NCI-H2081 treated with DMSO at 0.1 percent for 48 hours (cell line): Measurements from ENCODE around the gene RTL1.

Experiments used
- DNase-seq: peaks from one replicate; lab custom pipeline; 2025; lab: John Stamatoyannopoulos, UW

RTL1 gene

GRCh38 chr14:100866666-100867630, 36.6 kb downstream of the RTL1 start:
- no peak for DNase-seq

GRCh38 chr14:100865682-100866591, 37.6 kb downstream of the RTL1 start:
- no peak for DNase-seq

DNA sequence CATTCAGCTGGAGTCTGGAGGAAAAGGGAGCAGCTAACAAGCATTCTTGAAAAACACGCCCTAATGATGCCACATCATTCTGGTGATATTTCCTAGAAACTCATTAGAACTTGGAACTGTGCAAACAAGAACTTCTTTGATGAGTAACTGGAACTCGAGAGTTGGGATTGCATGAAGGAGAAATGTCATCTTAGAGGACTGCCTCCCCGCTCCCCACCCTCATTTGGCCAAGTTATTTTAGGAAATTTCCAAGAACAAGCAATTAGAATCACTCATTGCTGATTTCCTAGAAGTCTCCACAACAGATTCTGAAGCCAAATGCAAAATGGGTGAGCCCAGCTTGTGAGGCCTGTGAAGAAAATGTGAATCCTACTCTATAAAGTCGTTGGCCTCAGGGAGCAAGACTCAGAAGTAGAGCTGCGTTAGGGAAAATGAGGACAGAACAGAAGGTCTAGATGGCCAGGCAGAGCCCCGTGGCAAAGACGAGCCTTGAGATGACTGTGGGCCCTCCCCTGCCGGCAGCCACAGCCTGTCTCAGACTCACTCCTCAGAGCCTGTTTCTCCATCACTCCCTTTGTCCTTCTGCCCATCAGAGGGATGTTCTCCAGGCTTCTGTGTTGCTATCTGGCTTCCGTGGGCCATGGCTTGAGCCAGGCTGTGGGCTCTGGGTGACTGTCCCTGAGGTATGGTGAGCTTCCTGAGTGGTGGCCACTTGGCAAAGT, 38.4 kb downstream of the RTL1 start:
- DNase-seq, result no peak

DNA sequence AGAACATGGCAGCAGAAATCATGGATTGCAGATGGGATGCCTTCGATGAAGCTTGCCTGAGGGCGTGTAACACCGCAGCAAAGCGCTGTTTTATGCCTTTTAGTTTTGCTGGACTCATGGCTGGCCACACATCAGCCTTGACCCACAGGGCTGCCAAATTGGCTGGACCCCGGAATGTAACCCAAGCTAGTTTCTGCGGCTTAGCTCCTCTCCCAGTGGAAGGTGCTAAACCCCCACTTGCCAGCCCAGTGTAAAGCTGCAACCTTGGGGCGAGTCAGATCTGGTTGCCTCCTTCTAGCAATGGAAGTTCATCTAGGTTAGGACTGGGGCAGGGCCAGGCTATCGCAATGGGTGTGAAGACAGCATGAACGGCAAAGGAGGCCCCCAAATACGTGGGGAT, 39.3 kb downstream of the RTL1 start:
- no peak for DNase-seq

- DNase-seq, result no peak
Observed at GRCh38 chr14:100862793-100863192, 40.7 kb downstream of the RTL1 start.

GRCh38 chr14:100862277-100862676, 41.2 kb downstream of the RTL1 start:
- no peak for DNase-seq

GRCh38 chr14:100861937-100862247, 41.6 kb downstream of the RTL1 start:
- DNase-seq, result no peak

- DNase-seq, result no peak
Observed at GRCh38 chr14:100861188-100861936, 42.2 kb downstream of the RTL1 start.

- no peak for DNase-seq
Observed at GRCh38 chr14:100860556-100861187, 42.9 kb downstream of the RTL1 start.

- DNase-seq, result no peak
Observed at GRCh38 chr14:100859781-100860180, 43.7 kb downstream of the RTL1 start.

DNA sequence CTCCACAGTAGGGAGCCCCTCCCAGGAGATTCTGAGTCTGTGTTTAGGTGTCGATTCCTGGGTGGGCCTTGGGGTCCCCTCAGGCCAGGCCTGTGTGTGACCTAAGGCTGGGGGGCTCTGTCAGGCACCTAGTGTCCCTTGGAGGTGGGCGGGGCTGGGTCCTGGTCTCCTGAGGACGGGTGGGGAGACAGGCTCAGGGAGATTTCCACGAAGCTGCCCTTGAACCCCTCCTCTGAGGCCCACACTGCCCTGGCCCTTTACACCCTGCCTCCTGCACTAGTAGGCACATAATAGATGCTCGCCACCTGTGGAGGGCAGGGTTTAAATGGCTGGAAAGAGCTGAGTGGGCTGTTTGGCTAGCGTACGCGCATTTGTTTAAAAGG, 44.7 kb downstream of the RTL1 start:
- no peak for DNase-seq

- DNase-seq, result no peak
Observed at GRCh38 chr14:100857923-100858837, 45.3 kb downstream of the RTL1 start.

DNA sequence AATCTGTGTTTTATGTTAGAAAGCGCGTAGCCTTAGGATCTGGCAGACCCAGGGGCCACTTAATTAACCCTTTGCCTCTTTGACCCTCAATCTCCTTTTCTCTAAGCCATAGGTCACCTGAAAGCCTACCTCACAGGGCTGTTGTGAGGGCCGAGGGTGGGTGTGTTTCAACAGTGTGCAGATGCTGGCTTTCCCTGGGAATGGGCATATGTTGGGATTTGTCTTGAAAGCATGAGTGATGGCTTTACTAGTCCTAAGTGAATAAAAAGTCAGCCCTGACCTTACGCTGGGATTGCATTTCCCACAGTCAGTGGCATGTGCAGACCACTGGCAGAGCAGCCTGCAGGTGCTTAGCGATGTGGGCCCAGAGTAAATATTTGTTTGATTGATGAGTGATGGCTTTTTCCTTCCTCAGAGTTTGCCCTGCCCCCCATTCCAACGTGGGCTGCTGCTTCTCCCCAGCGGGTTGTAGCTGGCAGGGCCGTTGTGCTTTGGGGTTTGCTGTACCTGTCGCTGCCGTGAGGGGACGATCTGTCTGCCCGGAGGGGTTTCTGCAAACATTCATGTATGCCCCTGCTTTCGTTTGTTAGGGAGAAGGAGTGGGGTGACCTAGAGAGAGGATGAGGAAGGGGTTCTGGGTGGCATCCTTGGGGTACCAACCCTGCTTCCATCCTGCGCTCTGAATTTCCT, 46.1 kb downstream of the RTL1 start:
- DNase-seq, result no peak

DNA sequence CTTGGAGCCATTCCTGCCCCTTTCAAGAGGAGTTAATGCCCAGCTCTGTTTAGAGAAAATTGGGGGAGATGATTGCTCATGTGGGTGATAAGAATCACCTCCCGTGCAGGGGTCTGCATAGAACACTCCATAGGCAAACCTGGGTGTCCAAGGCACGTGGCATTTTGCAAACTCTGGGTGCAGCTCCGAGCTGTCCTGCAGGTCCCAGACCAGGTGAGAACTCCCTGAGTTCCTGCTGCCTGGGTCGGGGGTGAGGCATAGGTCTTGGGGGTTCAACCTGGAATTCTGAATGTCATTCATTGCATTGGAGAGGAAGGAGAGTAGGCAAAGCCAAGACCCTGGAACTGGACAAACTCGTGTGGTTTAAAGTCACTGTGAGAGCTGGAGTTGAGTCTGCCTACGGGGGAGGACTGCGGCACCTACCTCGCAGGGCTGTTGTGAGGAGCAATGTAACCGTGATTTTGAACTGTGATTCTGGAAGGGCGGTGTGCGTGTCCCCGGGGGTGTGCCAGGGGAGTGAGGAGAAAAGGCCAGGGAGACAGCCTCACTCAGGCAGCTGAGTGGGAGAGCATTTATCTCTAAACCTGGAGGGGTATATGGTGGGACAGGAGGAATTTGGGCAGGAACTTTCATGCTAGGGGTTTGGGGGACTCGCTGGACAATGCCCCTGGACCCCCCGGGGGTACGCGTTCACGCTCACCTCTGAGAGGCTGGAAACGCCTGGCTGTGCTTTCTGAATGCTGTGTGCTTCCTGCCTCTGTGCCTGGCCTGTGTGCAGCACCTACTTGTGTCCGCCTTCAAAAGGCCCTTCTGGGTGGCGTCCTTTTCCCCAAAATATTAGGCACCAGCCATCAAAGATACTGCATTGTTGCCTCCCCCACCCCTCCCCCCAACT, 47.2 kb downstream of the RTL1 start:
- DNase-seq, result no peak

GRCh38 chr14:100855256-100855930, 48.1 kb downstream of the RTL1 start:
- DNase-seq, result no peak

DNA sequence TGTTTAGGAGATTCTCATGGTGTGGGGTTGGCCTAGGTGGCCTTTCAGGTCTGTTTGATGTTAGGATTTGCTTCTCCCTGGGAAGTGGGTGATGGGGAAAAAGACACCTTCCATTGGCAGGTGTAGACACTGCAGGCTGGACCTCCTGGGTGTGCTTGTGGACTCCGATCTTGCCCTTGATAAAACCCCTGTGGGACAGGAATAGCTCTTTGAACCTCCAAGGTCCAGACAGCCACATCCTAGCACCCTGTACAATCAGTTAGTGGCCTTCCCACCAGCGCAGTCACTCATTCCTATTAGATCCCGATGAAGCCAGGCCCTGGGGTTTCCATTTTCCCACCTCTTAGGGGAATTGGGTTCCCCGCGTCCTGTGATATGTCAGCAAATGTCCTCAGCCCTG, 49.1 kb downstream of the RTL1 start:
- DNase-seq, result no peak

- no peak for DNase-seq
Observed at GRCh38 chr14:100851946-100852620, 51.4 kb downstream of the RTL1 start.
